H1 (cell line): Measurements from ENCODE around the gene CXXC4. TPM values are rescaled to one million over a fixed set of nuclear protein-coding genes. Genes with fewer than 3 reads are reported as not detected.

Experiments
- CTCF ChIA-PET: fragments of 300-600 bp; sonication (Branson Sonifier 250); formaldehyde crosslinking; loops from one replicate; lab custom pipeline; 2021; ENCODE audit not compliant: partially characterized antibody; lab: Charles Lee
- POLR2A ChIA-PET: fragments of 300-600 bp; sonication (Branson Sonifier 250); formaldehyde crosslinking; loops from one replicate; lab custom pipeline; 2021; ENCODE audit warnings: inconsistent platforms; ENCODE audit not compliant: partially characterized antibody; lab: Charles Lee
- DNase-seq, 2 experiments: peaks; one replicate each; pipeline versions ENCODE4 v3.0.0 to v3.0.0-alpha.2; 2010 to 2022; ENCODE audit warnings: low spot score in 2 of 2, low read depth in 1 of 2, mixed read lengths in 1 of 2
- FAIRE-seq: peaks from 2 replicates; lab custom pipeline; 2011; peaks lifted over from hg19 to GRCh38; lab: Jason Lieb, UNC
- H2AFZ ChIP-seq: 2 replicates; pipeline ENCODE4 v1.8.1; 2012; ENCODE audit warnings: low read length, inconsistent platforms
- H2AK5ac ChIP-seq: 2 replicates; pipeline ENCODE4 v1.6.1; 2013; ENCODE audit warnings: low read depth, low read length
- H2BK120ac ChIP-seq: replicated peaks from 2 replicates; pipeline ENCODE3; 2013; ENCODE audit warnings: low read depth, low read length, inconsistent platforms
- H2BK12ac ChIP-seq: 2 replicates; pipeline ENCODE4 v1.6.1; 2013; ENCODE audit warnings: low read depth, low read length
- H2BK15ac ChIP-seq: 2 replicates; pipeline ENCODE4 v1.6.1; 2013; ENCODE audit warnings: low read length
- H2BK20ac ChIP-seq: 2 replicates; pipeline ENCODE4 v1.6.1; 2013; ENCODE audit warnings: low read length
- H2BK5ac ChIP-seq: 2 replicates; pipeline ENCODE4 v1.6.1; 2013; ENCODE audit warnings: low read depth, low read length
- H3K14ac ChIP-seq: 2 replicates; pipeline ENCODE4 v1.6.1; 2013; ENCODE audit warnings: inconsistent platforms; ENCODE audit not compliant: insufficient read length
- H3K18ac ChIP-seq: 2 replicates; pipeline ENCODE4 v1.6.1; 2013; ENCODE audit warnings: low read length; ENCODE audit errors: extremely low read depth
- H3K23ac ChIP-seq: 2 replicates; pipeline ENCODE4 v1.6.1; 2013; ENCODE audit warnings: inconsistent platforms; ENCODE audit not compliant: insufficient read length
- H3K23me2 ChIP-seq: 2 replicates; pipeline ENCODE4 v1.6.1; 2013; ENCODE audit warnings: low read depth, low read length
- H3K27ac ChIP-seq: 2 replicates; pipeline ENCODE4 v1.6.1; 2011; ENCODE audit warnings: low read depth, low read length, inconsistent platforms
- H3K27me3 ChIP-seq, 4 experiments: replicated peaks in 1 of 4; 1 replicate in 1 of 4; 2 replicates in 3 of 4; pipeline versions ENCODE4 v1.6.1 to v1.8.1; 2011 to 2013; ENCODE audit warnings: low read length in 3 of 4, mild to moderate bottlenecking in 3 of 4, inconsistent platforms in 2 of 4, mixed read lengths in 2 of 4, moderate library complexity in 1 of 4; ENCODE audit not compliant: control insufficient read depth in 3 of 4, insufficient read depth in 3 of 4; ENCODE audit errors: extremely low read depth in 1 of 4
- H3K36me3 ChIP-seq, 4 experiments: 2 replicates each; pipeline versions ENCODE4 v1.6.1 to v1.8.1; 2011 to 2013; ENCODE audit warnings: mild to moderate bottlenecking in 4 of 4, low read length in 3 of 4, moderate library complexity in 2 of 4, control low read depth in 1 of 4, inconsistent platforms in 1 of 4; ENCODE audit not compliant: insufficient read depth in 4 of 4, control insufficient read depth in 2 of 4
- H3K4ac ChIP-seq: replicated peaks from 2 replicates; pipeline ENCODE3; 2013; ENCODE audit warnings: low read length, low read depth, mixed read lengths, inconsistent platforms; ENCODE audit not compliant: insufficient read length
- H3K4me1 ChIP-seq, 4 experiments: replicated peaks in 1 of 4; 1 replicate in 1 of 4; 2 replicates in 3 of 4; pipeline versions ENCODE4 v1.6.1 to v1.8.1; 2011 to 2013; ENCODE audit warnings: low read length in 3 of 4, inconsistent platforms in 2 of 4, mixed read lengths in 1 of 4; ENCODE audit not compliant: insufficient read depth in 4 of 4, control insufficient read depth in 3 of 4
- H3K4me2 ChIP-seq, 2 experiments: 2 replicates each; pipeline versions ENCODE4 v1.6.1 to v1.8.1; 2011 to 2013; ENCODE audit warnings: low read depth in 2 of 2, low read length in 2 of 2, control low read depth in 1 of 2, inconsistent platforms in 1 of 2, mild to moderate bottlenecking in 1 of 2; ENCODE audit not compliant: insufficient read depth in 1 of 2
- H3K4me3 ChIP-seq, 4 experiments: fragments of 200-600, 300-600 bp in 1 of 4; sonication (generic), shearing (Covaris generic), sonication (Bioruptor Twin) in 1 of 4; 2 replicates each; pipeline versions ENCODE4 v1.5.1 to v1.8.1; 2011 to 2016; ENCODE audit warnings: low read length in 4 of 4, low read depth in 3 of 4, control low read depth in 2 of 4, inconsistent platforms in 2 of 4, mild to moderate bottlenecking in 2 of 4, mixed read lengths in 1 of 4, moderate library complexity in 1 of 4; ENCODE audit not compliant: insufficient read depth in 2 of 4; ENCODE audit errors: extremely low read depth in 1 of 4
- H3K56ac ChIP-seq: replicated peaks from 2 replicates; pipeline ENCODE3; 2013; ENCODE audit warnings: low read depth, mild to moderate bottlenecking, mixed read lengths, low read length, inconsistent platforms; ENCODE audit not compliant: insufficient read length
- H3K79me1 ChIP-seq: 2 replicates; pipeline ENCODE4 v1.6.1; 2013; ENCODE audit warnings: low read depth, low read length, control low read depth
- H3K79me2 ChIP-seq, 2 experiments: 2 replicates each; pipeline versions ENCODE4 v1.6.1 to v1.8.1; 2012 to 2013; ENCODE audit warnings: low read length in 2 of 2, mild to moderate bottlenecking in 2 of 2, inconsistent platforms in 1 of 2; ENCODE audit not compliant: insufficient read depth in 2 of 2, control insufficient read depth in 1 of 2
- H3K9ac ChIP-seq, 4 experiments: replicated peaks in 1 of 4; 1 replicate in 1 of 4; 2 replicates in 3 of 4; pipeline versions ENCODE4 v1.6.1 to v1.8.1; 2011 to 2013; ENCODE audit warnings: low read depth in 3 of 4, low read length in 3 of 4, control low read depth in 2 of 4, mild to moderate bottlenecking in 2 of 4, moderate library complexity in 2 of 4, inconsistent platforms in 1 of 4; ENCODE audit errors: extremely low read depth in 1 of 4
- H3K9me3 ChIP-seq, 2 experiments: 2 replicates each; pipeline versions ENCODE4 v1.6.1 to v1.8.1; 2012 to 2013; ENCODE audit warnings: mild to moderate bottlenecking in 2 of 2, moderate library complexity in 2 of 2, control low read depth in 1 of 2, inconsistent platforms in 1 of 2, low read depth in 1 of 2, low read length in 1 of 2, mixed read lengths in 1 of 2; ENCODE audit not compliant: insufficient read depth in 2 of 2
- H4K20me1 ChIP-seq, 2 experiments: replicated peaks in 1 of 2; 2 replicates each; pipeline versions ENCODE3 to v1.8.1; 2011 to 2013; ENCODE audit warnings: inconsistent platforms in 2 of 2, low read length in 2 of 2, mild to moderate bottlenecking in 1 of 2; ENCODE audit not compliant: insufficient read depth in 2 of 2, control insufficient read depth in 1 of 2
- H4K5ac ChIP-seq: 2 replicates; pipeline ENCODE4 v1.6.1; 2013; ENCODE audit warnings: low read length, low read depth, mixed read lengths, inconsistent platforms; ENCODE audit not compliant: insufficient read length
- H4K8ac ChIP-seq: 2 replicates; pipeline ENCODE4 v1.8.0; 2013; ENCODE audit warnings: mild to moderate bottlenecking, moderate library complexity, low read length, inconsistent platforms; ENCODE audit not compliant: insufficient read depth; ENCODE audit errors: extremely low read depth
- H4K91ac ChIP-seq: replicated peaks from 2 replicates; pipeline ENCODE3; 2013; ENCODE audit warnings: low read length, mixed read lengths, inconsistent platforms; ENCODE audit not compliant: insufficient read length
- SIX5 ChIP-seq: IDR thresholded peaks from 2 replicates; pipeline ENCODE4 v1.6.1; 2011; ENCODE audit warnings: mild to moderate bottlenecking, low read depth, low read length
- ZNF274 ChIP-seq: IDR thresholded peaks from 2 replicates; pipeline ENCODE4 v1.7.0; 2012; ENCODE audit warnings: low read length, borderline replicate concordance; ENCODE audit errors: extremely low read depth
- WGBS, 2 experiments: shearing (Covaris generic) in 1 of 2; methylation state at CpG; one replicate each; pipeline versions ENCODE4 v1.1.6 to v1.1.7; 2013 to 2015; ENCODE audit warnings: low lambda C conversion rate in 2 of 2, mixed read lengths in 2 of 2, inconsistent platforms in 1 of 2, low coverage in 1 of 2, missing lambda C conversion rate in 1 of 2; ENCODE audit not compliant: insufficient replicate concordance in 2 of 2, insufficient coverage in 1 of 2, insufficient read length in 1 of 2; ENCODE audit errors: extremely low coverage in 1 of 2, missing lambda C conversion rate in 1 of 2; 5-methylcytosine and 5-hydroxymethylcytosine counted together
- polyA plus RNA-seq, 7 experiments: library from polyadenylated mRNA; depleted of rRNA in 3 of 7; stranded (reverse) in 5 of 7; unstranded in 2 of 7; fragments of >200 nt in 5 of 7; fragments of 200-250 nt in 2 of 7; gene quantifications; 1 replicate in 5 of 7; 2 replicates in 1 of 7; 4 replicates in 1 of 7; pipeline versions ENCODE4 v1.2.1 to v1.2.3, GENCODE V29; 2011 to 2013; ENCODE audit warnings: missing spikeins in 2 of 7, mixed read lengths in 2 of 7
- total RNA-seq: library from RNA; stranded (reverse); fragmentation: NEBNext Ultra II Directional; extraction: Animal tissue kit (Norgen Biotek cat#: 25700); gene quantifications from 2 replicates; pipeline ENCODE4 v1.2.1, GENCODE V29; 2021

Gene CXXC4
- total and polyA plus RNA-seq, 2 of the 8 experiments (the other 6 are each of a cell fraction or from before 2014, with no cell fraction given): 1.3 to 1.8 TPM

DNA sequence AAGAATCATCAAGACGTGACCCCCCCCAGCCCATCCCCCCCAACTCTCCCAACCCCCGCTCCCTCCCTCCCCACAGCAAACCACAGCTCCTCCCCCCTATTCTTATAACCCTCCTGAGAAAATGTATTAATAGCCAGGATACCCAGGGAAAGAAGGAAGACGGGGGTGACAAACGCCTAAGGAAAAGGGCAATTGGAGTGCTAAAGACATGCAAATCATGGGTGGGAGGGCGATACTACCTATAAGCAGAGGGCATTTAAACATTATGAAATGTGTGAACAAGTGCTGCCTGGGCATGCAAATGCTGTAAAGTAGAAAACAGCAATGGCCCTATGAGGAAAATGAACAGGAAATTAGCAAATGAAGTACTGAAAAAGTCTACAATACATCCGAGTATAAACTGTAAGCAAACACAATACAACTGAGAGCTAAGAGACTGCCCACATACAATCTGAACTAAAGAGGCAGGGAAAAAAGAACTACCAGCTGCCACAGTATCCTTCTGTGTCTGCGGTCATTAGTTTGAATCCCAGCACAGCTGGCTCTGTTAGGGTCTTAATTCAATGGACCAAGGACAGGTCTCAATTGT is 2.4 kb downstream of the CXXC4 start:
- no peaks in the 10 kb centered on the region for H4K20me1 ChIP-seq
- no peak overlapping the region for H3K18ac ChIP-seq
- no peak overlapping the region for H3K56ac ChIP-seq
- no peaks in the 10 kb centered on the region for H3K9me3 ChIP-seq
- H2AK5ac ChIP-seq: no peak overlapping the region
- no peak overlapping the region for H3K23ac ChIP-seq
- CTCF ChIA-PET: interaction anchor here (1.1 to 1.4 kb wide), 3 partner anchors 10 to 319 kb away, joined by 3 to 4 read pairs (median 4); no protein-coding TSS in a partner anchor
- peak overlapping the region; percentile 87 to 97 for H3K4me2 ChIP-seq
- no peak overlapping the region for H4K5ac ChIP-seq
- no peak overlapping the region for H3K4ac ChIP-seq
- 0 out of 2 replicates have a peak overlapping the region, but pooled peaks have one; percentile 50 for H2BK12ac ChIP-seq
- H4K91ac ChIP-seq: no peak overlapping the region
- POLR2A ChIA-PET: interaction anchor here (0.7 to 1.2 kb wide), 5 partner anchors 12 to 98 kb away, joined by 3 to 4 read pairs (median 3); no protein-coding TSS in a partner anchor
- peaks cover 0 to 5% of the 10 kb centered on the region in 2 experiments; a peak in 1 of 4 replicates for H3K79me2 ChIP-seq
- H3K4me3 ChIP-seq: peak overlapping the region; percentile 2 to 99 (median 48); a peak in 6 of 8 replicates
- no peak overlapping the region for H3K27ac ChIP-seq
- H2BK20ac ChIP-seq: no peak overlapping the region
- H2BK15ac ChIP-seq: no peak overlapping the region
- H3K27me3 ChIP-seq: no peaks in the 10 kb centered on the region
- H3K4me1 ChIP-seq: peaks cover 0 to 5% (median 0%) of the 10 kb centered on the region in 4 experiments; a peak in 2 of 7 replicates
- H3K23me2 ChIP-seq: peaks cover 15% of the 10 kb centered on the region
- no peaks in the 10 kb centered on the region for H3K79me1 ChIP-seq
- FAIRE-seq (no peak), DNase-seq (peak in 1 of 2 experiments; percentile 47)
- peak overlapping the region; percentile 35; the same call in 1 of the 2 replicates for H2BK5ac ChIP-seq
- H2AFZ ChIP-seq: no peak overlapping the region
- no peak overlapping the region for H3K14ac ChIP-seq
- no peak overlapping the region for H4K8ac ChIP-seq
- WGBS, 2 experiments: 3% methylated on average over 5 of the region's 7 CpGs; no CpG with 5 or more reads in 1 of the 2 experiments
- no peak overlapping the region for H3K9ac ChIP-seq
- peak overlapping the region; percentile 47 for H2BK120ac ChIP-seq
- H3K36me3 ChIP-seq: no peaks in the 10 kb centered on the region
- no peak for TF ChIP-seq SIX5
- TF ChIP-seq ZNF274: no peak
